GM19025 (cell line): ENCODE data around the gene ZBTB12.

Source experiments
- ATAC-seq: cut with Tn5 transposase; IDR thresholded peaks from one replicate; pipeline ENCODE4 v1.9.1; 2021; ENCODE audit warnings: mild to moderate bottlenecking, low read depth, moderate library complexity; ENCODE audit not compliant: unreplicated experiment

ZBTB12 gene

DNA sequence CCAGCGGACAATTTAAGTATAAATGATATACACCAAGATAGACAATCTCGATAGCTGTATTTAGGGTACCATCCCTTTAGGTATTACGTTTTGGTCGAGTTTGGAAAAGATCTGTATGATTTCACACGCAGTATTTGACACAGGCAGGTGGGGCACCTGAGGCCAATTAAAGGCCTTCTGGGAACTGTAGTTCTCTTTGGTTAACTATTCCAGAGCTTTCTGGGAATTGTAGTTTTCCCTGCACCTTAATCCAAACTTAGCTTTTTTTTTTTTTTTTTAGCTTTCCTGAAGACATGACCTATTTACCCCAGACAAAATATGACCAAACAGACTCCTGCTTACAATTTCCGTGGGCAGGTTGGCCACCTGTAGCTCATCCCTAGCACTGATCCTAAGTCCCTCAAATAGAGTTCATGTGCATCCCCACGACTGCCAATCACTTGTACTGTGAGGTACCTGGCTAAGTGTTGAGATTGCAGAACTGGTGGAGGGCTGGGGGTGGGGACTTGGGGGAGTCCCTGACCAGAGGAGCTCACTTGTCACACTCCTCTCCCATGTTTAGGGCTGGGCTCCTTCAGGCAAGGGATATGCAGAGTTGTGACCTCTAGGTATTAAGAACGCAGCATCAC, 3.4 kb downstream of the ZBTB12 start:
- no peak for ATAC-seq

DNA sequence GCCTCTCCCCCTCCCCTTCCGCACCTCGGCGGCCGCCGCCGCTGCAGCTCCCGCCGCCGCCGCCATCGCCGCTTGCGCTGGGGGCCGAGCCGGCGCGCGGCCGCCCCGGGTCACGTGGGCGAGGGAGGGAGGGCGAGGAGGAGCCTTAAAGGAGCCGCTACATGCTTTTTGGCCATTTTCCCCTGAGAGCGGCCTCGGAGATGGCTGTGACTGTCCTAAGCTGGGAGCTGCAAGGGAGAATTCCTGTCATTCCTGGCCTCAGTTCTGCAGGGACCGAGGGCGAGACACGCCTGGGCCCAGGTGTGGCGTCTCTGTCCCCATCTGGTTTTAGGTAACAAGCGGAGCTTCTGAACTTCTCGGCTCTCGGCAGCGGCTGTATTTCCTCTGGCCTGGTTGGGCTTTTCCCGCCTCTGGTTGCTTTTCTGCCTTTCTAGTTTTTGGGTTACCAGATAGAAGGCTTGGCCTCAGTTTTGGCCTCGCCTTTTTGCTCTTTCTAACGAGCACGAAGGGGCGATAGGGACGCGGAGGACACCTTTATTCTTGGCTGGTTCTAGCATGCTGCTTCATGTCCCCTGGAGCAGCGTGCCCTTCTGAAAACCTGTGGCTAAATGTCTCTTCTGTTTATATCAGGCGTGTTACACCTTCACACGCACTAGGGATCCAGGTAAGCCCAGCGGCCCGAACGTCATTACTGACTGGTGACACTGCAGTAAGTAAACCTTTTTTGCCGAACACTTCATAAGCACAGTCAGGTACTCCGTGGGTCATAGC, 4.1 kb downstream of the ZBTB12 start, which contains the start of gene EHMT2:
TSS of gene EHMT2 (minus strand) at position 87 of the 771 bp plus-strand sequence. CDS start at position 66, 21 bp downstream.
- ATAC-seq: peak; percentile 53

DNA sequence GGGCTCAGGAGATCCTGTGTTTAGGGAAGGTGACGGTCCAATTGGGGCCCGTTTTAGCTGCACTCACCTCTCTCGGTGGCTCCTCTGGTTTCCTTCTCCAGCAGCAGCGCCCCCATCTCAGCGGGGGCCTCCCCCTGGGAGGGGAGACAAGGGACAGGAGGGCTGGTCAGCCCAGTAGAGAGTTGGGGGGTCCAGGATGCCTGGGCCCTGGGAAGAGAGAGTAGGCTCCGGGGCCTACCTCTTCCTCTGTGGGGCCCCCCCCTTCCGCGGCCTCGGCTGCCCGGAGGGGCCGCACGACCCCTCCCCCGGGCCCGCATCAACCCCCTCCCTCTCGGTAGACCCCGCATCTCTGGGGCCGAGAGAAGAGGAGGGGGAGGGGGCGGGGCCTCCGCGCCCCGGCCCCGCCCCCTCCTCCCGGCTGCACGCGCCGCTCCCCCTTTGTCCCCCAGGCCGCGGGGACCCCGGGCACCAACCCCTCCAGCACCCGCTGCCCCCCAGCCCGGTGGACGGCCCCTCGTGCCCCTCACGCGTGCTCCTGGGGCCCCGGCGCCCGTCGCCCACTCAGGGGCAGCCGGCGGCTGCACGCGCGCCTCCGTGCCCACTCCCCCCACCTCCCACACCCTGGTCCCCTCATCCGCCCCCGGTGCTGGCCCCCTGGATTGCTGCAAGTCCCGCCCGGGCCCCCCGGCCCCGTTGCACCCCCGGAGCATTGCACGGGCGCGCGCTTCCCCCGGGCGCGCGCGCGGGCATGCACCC, 4.9 kb downstream of the ZBTB12 start:
- peak; percentile 6 for ATAC-seq

DNA sequence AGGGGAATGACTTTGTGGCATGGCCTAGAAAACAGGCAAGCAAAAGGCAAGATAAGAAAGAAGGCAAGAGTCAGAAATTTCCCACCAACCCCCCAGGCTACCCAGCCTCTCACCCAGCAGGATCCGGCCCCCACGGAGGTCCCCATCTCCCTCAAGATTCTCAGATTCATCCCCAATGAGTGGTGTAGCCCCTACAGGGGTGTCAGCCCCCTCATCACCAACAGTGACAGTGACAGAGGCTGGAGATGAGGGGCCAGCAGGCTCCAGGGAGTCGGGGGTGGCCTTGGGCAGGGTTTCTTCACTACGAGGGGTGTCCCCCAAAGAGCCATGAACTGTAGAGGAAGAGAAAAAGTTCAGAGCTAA, 5.4 kb downstream of the ZBTB12 start:
- no peak for ATAC-seq

DNA sequence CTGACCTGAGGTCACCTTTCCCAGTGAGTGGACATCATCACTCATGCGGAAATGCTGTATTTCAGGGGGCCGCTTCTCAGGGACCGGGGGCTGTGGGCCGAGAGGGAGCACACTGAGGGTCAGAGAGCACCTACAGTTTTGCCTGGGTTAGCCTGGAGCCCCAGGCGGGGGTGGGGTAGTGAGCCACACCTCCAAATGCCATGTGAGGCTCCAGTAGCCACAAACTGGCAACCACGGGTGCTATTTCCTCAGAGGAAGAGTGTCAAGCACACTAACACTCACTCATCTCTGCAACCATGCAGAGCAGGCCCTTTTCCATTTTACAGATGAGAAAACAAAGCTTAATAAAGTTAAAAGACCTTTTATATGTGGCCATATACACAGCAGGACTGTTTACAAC, 9.1 kb downstream of the ZBTB12 start:
- no peak for ATAC-seq

DNA sequence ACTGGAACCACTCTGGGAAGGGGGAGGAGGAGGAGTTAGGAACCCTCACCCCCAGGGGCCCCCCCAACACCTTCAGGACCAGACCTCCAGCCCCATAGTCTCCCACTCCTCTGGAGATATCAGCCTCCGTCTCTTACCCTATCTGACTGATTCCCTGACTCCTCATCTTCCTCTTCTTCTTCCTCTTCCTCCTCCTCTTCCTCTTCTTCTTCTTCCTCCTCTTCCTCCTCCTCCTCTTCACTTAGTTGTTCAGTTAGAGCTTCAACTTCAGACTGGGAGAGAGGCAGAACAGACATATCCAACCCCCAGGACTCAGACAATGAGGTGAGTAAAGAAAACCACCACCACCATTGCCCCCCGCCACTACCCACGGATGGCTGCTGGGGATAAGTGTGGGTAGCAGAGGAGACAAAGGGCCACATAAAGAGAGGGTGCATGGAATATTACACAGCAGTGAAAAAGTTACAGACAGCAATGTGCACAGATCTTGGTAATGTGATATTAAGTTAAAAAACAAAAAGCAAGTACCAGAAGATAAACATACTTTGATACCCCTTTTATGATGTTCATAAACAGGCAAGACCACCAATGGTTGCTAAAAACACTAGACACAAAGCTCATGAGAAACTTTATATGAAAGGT, 12.4 kb downstream of the ZBTB12 start:
- no peak for ATAC-seq

DNA sequence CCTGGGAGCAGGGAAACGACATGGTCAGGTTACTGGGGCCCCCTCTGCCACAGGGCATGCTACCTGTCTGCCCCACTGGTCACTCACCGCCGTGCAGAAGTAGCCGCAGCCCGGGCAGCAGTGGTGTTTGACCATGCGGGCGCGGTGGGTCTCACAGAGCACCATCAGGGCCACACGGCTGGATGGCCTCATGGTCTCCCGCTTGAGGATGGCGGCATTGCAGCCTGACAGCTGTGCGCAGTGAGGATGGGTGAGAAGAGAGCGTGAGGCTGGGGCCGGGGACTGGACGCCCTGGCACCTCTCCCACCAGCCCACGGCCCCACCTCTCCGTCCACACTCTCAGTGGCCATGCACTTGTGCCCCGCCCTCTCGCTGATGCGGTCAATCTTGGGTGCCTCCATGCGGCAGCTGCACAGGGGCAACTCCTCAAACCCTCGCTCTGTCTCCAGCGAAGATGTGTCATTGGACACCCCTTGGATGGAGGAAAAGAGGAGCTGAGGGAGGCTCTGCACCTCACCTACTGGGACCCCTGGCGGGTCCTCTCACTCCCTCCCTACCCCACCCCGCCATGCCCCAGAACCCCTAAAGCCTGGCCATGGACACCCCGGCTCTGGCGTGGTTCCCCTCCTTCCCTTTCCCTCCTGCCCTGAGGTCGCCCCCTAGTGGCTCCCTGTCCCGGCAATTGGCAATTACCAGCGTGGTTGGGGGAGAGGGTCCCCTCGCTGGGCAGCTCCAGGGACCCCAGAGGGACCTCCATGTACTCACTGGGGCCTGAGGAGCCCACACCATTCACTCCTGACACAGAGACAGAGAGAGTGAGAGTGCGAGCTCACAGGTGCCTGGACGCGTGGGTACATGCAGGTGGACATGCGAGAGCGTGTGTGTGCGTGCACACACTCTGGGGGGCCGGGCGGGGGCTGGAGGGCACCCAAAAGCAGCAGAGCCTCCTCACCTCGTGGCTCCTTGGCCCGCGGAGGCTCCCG, 13.3 kb downstream of the ZBTB12 start:
- ATAC-seq: no peak

DNA sequence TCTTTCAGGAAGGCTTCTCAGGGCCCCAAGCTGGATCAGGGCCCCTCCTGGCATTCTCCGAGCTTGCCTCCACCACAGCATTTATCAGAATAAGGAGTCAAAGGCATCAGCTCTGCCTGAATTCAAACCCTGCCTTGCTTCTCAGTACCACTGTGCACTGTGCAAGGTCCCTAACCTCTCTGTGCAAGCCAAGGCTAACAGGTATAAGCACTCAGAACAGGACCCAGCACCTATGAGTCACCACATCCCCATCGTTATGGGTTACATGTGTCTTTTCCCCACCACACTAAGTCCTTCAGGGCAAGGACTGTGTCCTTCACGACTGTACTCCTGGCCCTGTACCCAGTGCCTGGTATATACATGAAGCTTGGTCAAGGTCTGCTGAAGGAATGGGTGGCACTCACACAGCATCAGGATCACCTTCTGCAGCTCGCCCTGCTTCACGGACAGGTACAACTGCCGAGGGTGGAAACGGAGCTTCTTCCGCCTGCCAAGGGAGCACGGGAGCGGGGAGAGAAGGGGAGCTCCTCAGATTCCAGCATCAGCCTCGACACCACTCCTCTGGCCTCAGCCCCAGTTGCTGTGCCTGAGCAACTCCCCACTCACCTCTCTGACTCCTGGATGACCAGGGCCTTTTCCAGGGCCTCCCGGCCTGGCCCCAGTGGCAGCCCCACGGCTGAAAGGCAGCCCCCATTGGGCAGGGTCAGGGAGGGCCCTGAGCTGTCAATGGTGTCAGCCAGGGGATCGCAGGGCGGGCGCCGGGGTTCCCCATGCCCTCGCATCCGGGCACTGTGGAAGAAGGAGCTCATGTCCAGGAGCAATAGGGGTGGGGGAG, 14.5 kb downstream of the ZBTB12 start:
- ATAC-seq: no peak

DNA sequence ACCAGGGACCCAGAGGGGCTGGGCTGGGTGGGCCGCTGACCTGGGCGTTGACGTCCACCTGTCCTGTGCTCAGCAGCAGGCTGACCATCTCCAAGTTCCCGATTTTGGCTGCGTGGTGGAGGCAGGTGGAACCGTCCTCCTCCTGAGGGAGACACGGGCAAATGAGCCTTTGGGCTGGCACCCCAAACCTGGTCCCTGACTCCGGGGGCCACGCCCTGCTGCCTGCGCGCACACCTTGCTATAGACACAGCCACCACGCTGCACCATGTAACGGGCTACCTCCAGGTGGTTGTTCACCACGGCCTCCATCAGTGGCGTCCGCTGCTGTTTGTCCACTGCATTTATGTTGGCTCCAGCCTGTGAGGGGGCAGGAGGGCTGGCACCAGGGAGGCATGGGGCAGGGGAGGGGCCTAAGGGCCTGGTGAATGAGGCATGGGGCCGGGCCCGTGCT, 15.3 kb downstream of the ZBTB12 start:
- ATAC-seq: no peak

DNA sequence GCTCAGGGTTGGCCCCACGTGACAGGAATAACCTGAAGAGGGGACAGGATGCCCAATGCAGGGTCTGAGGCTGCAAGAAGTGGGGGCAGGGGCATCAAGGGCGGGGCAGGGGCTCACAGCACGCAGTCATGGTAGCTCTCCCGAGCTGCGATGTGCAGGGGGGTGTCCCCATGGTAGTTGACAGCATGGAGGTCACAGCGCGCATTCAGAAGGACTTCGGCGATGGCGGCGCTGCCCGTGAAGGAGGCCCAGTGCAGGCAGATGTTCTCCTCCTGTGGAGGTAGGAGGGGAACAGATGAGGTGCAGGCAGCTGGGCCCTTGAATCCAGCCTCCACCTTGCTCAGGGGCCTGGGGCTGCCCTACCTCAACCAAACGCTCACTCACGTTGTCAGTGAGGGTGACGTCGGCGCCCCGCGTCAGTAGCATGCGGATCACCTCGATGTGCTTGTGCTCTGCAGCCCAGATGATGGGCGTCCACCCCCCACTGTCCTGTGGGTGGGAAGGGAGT, 17.3 kb downstream of the ZBTB12 start:
- no peak for ATAC-seq

DNA sequence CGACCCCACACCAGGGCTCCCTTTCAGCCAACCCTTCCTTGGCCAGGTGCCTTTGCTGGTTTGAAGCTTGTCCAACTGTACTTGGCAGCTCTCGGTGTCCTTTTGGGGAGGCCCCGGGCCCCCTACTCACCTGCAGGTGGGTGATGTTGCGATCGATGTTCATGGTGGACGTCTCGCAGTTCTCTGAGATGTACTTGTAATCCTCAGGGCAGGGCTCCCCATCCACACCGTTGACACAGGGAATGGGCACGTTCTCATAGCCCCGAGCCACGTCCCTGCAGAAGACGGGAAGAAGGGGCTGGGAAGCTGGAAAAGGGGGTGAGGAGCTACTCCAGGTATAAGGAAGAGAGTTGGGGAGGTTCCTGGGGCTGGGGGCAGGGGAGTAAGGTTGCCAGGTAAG, 18.2 kb downstream of the ZBTB12 start:
- no peak for ATAC-seq

DNA sequence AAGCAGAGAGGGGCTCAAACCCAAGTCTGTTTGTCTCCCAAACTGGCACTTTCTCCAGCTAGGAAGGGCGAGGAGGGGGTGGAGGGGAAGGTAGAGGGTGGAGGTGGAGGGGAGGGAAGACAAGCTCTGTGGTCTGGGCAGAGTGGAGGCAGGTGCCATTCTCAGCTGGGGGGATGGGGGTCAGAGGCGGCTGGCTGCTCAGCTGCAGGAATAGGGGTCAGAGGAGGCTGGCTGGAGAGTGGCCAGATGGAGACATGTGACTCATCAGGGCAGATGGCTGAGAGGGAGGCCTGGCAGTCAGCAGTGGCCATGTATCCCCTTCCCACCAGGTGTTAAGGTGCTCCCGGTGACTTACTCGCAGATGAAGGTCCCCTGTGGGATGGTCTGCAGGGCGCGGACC, 19.5 kb downstream of the ZBTB12 start:
- ATAC-seq: no peak

DNA sequence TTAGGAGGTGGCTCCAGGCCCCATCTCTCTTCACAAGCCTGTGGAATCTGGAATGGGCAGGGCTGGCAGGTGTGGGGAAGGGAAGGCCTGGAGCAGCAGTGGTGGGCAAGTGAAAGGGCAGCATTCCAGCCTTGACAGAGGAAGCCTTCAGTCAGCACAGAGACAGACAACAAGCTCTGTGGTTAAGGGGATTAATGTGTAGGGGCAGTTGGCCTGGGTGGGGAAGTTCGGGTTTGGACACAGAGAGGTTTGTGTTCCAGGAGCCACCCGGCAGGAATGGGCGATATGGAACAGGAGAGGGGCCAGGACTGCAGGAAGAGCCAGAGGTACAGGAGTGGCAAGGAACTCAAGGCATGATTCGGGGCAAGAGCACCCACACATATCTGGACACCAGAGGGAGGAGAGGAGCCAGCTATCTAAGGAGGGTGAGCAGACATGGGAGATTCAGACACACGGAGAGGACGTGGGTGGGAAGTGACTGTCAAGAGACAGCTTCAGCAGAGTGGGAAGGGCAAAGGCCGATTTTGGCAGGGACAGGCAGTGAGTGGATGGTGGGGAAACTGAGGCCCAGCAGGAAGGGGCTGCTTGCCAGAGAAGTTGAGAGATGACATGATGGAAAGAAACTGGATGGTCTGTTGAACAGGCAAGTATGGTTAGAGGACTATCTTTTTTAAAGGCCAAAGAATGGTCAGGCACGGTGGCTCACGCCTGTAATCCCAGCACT, 20.6 kb downstream of the ZBTB12 start:
- ATAC-seq: no peak

DNA sequence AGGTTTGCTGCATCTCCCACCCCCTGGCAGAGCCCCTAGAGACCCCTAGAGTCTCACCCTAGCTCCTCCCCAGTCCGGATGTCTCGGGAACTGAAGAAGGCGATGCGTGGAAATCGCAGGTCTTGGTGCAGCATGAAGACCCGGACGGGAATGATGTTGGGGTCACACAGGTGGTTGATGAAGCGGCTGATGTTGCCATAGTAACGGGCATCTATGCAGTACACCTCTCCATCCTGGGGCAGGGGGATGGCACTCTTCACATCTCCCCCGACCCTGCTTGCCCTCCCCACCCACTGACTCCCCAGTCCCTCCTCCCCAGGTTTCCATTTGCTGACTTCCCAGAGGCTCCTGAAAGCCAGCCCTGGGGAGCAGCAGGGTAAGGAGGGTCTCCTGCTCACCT, 21.3 kb downstream of the ZBTB12 start:
- no peak for ATAC-seq

DNA sequence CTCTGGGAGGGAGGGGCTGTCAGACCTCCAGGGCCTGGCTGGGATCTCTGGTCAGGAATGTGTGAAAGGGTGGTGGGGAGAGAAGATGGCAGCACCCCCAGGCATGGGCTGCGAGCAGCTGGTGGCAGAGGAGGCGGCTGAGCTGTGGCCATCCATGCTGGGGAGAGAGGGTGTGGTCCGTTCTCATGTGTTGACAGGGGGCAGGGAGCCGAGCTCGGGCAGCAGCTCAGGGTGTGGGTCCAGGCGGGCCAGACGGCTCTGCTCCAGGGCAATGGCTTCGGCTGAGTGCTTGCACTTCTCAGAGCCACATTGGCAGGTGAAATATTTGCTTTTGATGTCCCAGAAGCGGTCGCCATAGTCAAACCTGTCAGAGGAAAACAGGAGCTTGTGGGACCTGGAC, 22.0 kb downstream of the ZBTB12 start:
- no peak for ATAC-seq

DNA sequence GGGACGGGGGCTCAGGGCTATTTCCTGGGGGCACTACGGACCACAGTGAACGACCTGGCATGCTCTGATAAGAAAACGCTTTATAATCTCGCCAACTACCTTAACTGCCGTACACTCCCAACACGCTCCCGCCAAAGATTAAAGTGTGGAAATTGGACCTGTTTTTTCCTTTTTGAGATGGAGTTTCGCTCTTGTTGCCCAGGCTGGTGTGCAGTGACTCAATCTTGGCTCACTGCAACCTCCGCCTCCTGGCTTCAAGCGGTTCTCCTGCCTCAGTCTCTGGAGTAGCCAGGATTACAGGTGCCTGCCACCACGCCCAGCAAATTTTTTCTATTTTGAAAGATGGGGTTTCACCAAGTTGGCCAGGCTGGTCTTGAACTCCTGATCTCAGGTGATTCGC, 22.7 kb downstream of the ZBTB12 start:
- no peak for ATAC-seq

DNA sequence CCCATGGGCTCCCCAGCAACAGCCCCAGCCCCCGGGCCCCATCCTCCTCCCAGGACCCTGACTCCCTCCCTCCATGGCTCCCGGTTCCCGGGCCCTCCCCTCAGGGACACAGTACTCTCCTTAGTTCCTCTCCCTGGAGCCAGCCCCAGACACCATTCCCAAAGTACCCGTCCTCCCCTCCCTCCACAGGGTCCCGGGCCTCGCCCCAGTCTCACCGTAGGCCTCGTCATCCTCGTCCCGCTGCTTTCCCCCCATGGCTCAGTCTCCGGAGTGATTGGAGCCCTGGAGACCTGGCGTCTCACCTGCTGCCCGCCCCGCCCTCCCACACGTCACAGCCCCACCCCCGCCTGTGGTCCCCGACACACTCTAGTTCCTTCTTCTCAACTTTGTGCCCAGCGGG, 23.2 kb downstream of the ZBTB12 start, which contains the start of gene SLC44A4:
TSS of gene SLC44A4 (minus strand) at position 272 of the 400 bp plus-strand sequence. CDS start at position 255, 17 bp downstream.
- no peak for ATAC-seq

DNA sequence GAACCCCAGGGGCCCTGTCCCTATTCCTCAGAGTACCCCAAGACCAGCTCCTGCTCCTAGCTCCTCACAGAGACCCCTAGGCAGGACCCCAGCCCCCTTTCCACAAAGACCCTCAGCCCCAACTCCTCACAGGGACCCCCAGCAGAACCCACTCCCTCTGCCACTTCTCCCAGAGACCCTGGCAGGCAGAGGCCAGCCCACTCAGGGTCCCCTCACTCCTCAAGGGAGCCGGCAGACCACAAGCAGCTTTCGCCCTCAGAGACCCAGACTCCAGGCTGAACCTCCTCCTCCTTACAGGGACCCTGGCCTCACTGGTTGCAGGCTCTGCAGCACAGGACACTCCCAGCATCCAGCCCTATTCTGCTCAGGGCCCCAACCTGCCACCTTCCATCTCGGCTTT, 23.7 kb downstream of the ZBTB12 start:
- ATAC-seq: no peak
